Mesangial cell (primary cell): ENCODE data around the gene PLRG1. TPM values are rescaled to one million over a fixed set of nuclear protein-coding genes. Genes with fewer than 3 reads are reported as not detected.

Source experiments
- total RNA-seq: library from RNA; depleted of rRNA; stranded (reverse); fragments of >200 nt; gene quantifications from 2 replicates; pipeline ENCODE4 v1.2.3, GENCODE V29; 2015

Gene PLRG1
- total RNA-seq, result 47.4 and 56.2 TPM in 2 replicates

DNA sequence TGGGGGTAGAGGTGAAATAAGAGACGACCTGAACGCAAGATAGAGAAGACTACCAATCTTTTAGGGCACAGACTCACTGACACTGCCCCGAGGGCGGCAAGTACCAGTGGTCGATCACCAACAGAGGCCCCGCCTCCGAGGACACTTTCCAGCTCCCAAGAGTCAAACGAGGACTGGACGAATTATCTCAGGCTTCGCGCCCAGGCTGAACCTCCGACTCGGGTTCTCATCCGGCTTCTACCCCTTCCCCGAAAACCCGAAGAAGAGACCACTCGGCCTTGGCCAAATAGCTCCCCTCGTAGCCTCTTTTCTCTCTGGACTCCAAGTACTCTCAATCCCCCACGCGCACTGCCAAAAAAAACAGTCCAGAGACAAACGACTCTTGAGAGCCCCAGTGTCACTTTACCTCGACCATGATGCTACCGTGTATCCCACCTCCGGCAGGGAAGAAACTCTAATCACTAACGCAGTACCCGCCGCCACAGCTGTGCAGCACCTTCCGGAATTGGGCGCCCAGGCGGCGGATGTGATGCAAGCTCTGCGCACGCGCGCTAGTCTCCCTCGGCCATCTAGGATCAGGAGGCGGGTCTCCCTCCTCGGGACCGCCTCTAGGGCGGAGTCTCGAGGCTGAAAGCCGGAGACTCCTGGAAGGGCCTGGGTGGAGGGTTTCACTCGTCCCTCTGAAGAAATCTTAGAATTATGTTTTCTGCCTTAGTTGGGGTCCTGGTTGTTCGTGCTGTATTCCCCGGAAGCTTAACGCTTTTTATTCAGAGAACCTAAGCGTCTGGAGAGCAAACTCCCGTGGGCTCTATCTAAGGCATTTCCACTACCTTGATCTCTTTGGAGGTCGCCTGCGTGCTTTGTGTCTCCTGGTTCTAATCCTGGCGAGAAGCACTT, at the start of gene PLRG1:
Gene PLRG1, minus strand, starts transcription at position 507 of the 897 bp plus-strand sequence. Its CDS starts 92 bp downstream, at position 415.

DNA sequence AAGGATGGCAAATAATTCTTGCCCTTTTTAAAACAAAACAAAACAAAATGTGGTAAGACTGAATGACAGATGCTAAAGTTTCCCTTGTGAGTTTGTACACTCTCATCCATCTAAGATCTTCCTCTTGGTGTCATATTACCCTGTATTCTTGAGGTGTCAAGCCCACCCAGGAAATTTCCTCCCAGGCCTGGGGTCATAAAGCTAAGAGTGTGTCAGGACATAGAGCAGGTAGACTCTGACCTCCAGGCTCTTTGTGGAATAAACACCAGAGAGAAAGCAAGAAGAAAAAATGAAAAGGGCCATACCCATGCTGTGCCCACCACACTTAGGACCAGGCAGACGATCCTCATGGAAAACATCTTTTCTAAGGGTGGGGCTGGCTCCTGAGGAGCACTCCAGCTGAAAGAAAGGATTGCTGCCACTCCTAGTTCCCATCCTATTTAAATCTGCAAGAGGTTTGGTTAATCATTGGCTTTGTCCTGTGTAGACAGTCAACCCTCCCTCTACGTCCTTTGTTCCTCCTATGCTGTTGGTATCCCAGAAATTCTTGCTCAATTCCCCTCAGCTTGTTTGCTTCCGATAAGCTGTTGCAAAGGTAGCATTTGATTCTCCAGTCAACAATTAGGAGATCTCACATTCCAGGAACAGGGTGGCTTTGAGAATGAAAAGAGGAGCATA, 40.3 kb upstream of the PLRG1 start, which contains the start of gene FGA:
Gene FGA, minus strand, starts transcription at position 414 of the 678 bp plus-strand sequence. Its CDS starts 55 bp downstream, at position 359.

DNA sequence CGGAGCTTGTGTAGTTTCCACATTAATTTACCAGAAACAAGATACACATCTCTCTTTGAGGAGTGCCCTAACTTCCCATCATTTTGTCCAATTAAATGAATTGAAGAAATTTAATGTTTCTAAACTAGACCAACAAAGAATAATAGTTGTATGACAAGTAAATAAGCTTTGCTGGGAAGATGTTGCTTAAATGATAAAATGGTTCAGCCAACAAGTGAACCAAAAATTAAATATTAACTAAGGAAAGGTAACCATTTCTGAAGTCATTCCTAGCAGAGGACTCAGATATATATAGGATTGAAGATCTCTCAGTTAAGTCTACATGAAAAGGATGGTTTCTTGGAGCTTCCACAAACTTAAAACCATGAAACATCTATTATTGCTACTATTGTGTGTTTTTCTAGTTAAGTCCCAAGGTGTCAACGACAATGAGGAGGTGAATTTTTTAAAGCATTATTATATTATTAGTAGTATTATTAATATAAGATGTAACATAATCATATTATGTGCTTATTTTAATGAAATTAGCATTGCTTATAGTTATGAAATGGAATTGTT, 12.6 kb upstream of the PLRG1 start, which contains the start of gene FGB:
Gene FGB, plus strand, starts transcription at position 315 of the 558 bp plus-strand sequence. Its CDS starts 8 bp downstream, at position 323.

DNA sequence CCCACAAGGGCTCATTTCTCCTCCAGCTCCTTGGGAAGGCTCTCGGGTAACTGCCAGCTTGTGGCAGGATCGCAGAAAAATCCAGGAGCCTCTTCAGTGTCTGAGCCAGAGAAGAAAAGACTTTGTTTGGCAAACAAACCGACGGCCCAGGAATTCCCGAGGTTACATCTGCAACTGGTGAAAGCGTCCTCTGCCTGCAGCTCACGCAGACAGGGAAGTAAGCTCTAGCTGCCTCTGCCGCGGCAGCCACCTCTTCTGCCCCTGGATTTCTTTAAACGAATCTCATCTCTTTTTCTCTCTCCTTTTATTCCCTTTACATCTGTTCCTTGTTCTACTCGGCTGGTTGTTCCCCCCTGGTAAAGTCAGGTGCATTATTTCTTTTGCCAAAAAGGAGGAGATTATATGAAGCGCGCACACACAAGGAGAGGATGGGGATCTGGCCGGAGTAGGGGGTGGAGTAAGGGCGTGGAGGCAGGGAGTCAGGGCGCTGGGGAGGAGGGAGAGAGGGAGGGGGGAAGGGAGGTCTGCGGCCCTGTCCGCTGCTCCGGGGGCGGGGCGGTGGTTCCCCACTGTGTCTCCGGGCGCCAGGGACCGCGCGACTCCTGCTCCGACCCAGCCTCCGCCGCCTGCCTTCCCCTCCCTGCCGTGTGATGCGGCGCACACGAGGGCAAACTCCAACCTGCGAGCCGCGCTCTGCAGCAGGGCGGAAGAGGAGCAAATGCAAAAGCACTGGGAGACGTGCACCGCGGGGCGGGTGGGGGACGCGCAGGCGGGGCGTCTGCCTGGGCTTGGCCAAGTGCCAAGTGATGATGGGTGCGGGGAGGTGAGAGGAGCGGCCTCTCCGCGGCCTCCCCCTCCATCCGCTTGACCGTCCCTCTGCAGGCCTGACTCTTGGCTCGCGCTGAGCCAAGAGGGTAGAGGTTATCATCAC, 58.6 kb downstream of the PLRG1 start, which contains the start of gene DCHS2:
Gene DCHS2, minus strand, starts transcription at position 459 of the 931 bp plus-strand sequence. Its CDS starts 444 bp downstream, at position 15.

Other genes with a start within 250 kb of the PLRG1 start
- gene DCHS2, start 58.6 kb downstream of the PLRG1 start, total RNA-seq, result 0.49 and 6.6 TPM in 2 replicates
- gene FGB, start 12.6 kb upstream of the PLRG1 start, total RNA-seq, result 14.3 and 35.5 TPM in 2 replicates
- gene FGA, start 40.3 kb upstream of the PLRG1 start, total RNA-seq, result 0.16 and 0.63 TPM in 2 replicates
- gene FGG, start 62.3 kb upstream of the PLRG1 start, total RNA-seq, result 0.33 TPM in 1 of 2 replicates, not detected in the other
- gene LRAT, start 193.6 kb upstream of the PLRG1 start, total RNA-seq, result 0.16 and 1.1 TPM in 2 replicates
- 0.81 TPM in 1 of 2 replicates, not detected in the other for gene RBM46, start 230.9 kb upstream of the PLRG1 start, total RNA-seq